HepG2 (cell line): ENCODE results near the gene TPO. TPM values are rescaled to one million over a fixed set of nuclear protein-coding genes. Genes with fewer than 3 reads are reported as not detected.

ENCODE experiments used
- ATAC-seq: fragments of 200-7000 bp; cut with Tn5 transposase; 3 replicates; pipeline ENCODE4 v1.9.1; 2020; ENCODE audit warnings: mild to moderate bottlenecking, moderate library complexity
- BruUV-seq: library from RNA; stranded (reverse); fragments of 400-500 nt; replicated peaks from 2 replicates; lab custom pipeline; 2021; lab: Mats Ljungman, UMichigan
- CTCF ChIA-PET: fragments of 300-600 bp; formaldehyde crosslinking; extraction: SDS; loops from one replicate; lab custom pipeline; 2021; ENCODE audit warnings: low total read pairs, inconsistent platforms, low intra/inter-chr PET ratio; lab: Yijun Ruan, JAX
- POLR2A ChIA-PET: fragments of 350-600 bp; sonication (Branson Sonifier 250); formaldehyde crosslinking; loops from one replicate; lab custom pipeline; 2020; ENCODE audit warnings: antibody characterized with exemption, inconsistent platforms; lab: Yijun Ruan, JAX
- DNase-seq: peaks from one replicate; pipeline ENCODE4 v3.0.0-alpha.2; 2015; ENCODE audit warnings: low spot score
- FAIRE-seq: peaks from 3 replicates; lab custom pipeline; 2011; peaks lifted over from hg19 to GRCh38; lab: Jason Lieb, UNC
- H2AFZ ChIP-seq: one replicate; pipeline ENCODE4 v1.6.1; 2011; ENCODE audit warnings: low read length, inconsistent platforms
- H3K27ac ChIP-seq: fragments of 300-600 bp; 3 replicates; pipeline ENCODE4 v1.8.0; 2011; ENCODE audit warnings: mixed run types, mild to moderate bottlenecking, mixed read lengths, low read length, inconsistent platforms; ENCODE audit not compliant: insufficient read depth; ENCODE audit errors: extremely low read length
- H3K27me3 ChIP-seq, 2 experiments: fragments of 200-600 bp in 1 of 2; 2 replicates in 1 of 2; 3 replicates in 1 of 2; pipeline versions ENCODE4 v1.6.0 to v1.8.0; 2011; ENCODE audit warnings: low read length in 2 of 2, mild to moderate bottlenecking in 2 of 2, moderate library complexity in 2 of 2, inconsistent platforms in 1 of 2; ENCODE audit not compliant: insufficient read depth in 2 of 2, control insufficient read depth in 1 of 2
- H3K36me3 ChIP-seq, 2 experiments: fragments of 200-600 bp in 1 of 2; replicated peaks in 1 of 2; 2 replicates in 1 of 2; 3 replicates in 1 of 2; pipeline versions ENCODE4 v1.5.1 to v1.8.0; 2011; ENCODE audit warnings: low read length in 2 of 2, inconsistent platforms in 1 of 2; ENCODE audit not compliant: insufficient read depth in 2 of 2, control insufficient read depth in 1 of 2
- H3K4me1 ChIP-seq: 2 replicates; pipeline ENCODE4 v1.5.1; 2012; ENCODE audit warnings: low read length, inconsistent platforms; ENCODE audit not compliant: insufficient read depth
- H3K4me2 ChIP-seq: 2 replicates; pipeline ENCODE4 v1.6.0; 2011; ENCODE audit warnings: low read depth, low read length, inconsistent platforms
- H3K4me3 ChIP-seq, 3 experiments: fragments of 200-600 bp in 1 of 3; sonication (generic), shearing (Covaris generic) in 1 of 3; replicated peaks in 1 of 3; 2 replicates each; pipeline ENCODE4 v1.5.1; 2011 to 2016; ENCODE audit warnings: low read length in 3 of 3, inconsistent platforms in 2 of 3, low read depth in 2 of 3, mild to moderate bottlenecking in 2 of 3, control low read depth in 1 of 3, mixed read lengths in 1 of 3; ENCODE audit not compliant: insufficient read depth in 1 of 3
- H3K79me2 ChIP-seq: one replicate; pipeline ENCODE4 v1.6.1; 2011; ENCODE audit warnings: low read length, inconsistent platforms; ENCODE audit not compliant: insufficient read depth
- H3K9ac ChIP-seq: 2 replicates; pipeline ENCODE4 v1.6.0; 2011; ENCODE audit warnings: mild to moderate bottlenecking, low read depth, low read length, inconsistent platforms; ENCODE audit not compliant: insufficient read depth
- H3K9me3 ChIP-seq: 2 replicates; pipeline ENCODE4 v1.5.1; 2012; ENCODE audit warnings: mild to moderate bottlenecking, low read length
- H4K20me1 ChIP-seq: 2 replicates; pipeline ENCODE4 v1.6.0; 2011; ENCODE audit warnings: inconsistent platforms, mild to moderate bottlenecking, low read length, moderate library complexity; ENCODE audit not compliant: insufficient read depth
- AGO1 ChIP-seq: fragments of 200-400 bp; formaldehyde crosslinking; IDR thresholded peaks from 2 replicates; pipeline ENCODE4 v1.6.1; 2017; ENCODE audit warnings: mild to moderate bottlenecking, low read depth, low read length, moderate library complexity; ENCODE audit not compliant: poor library complexity, severe bottlenecking
- CHCHD3 ChIP-seq: sonication (generic); formaldehyde crosslinking; IDR thresholded peaks from 2 replicates; pipeline ENCODE4 v1.8.0; 2022; ENCODE audit warnings: mild to moderate bottlenecking, missing genetic modification reagents, moderate library complexity
- FOXC1 ChIP-seq: sonication (generic); formaldehyde crosslinking; IDR thresholded peaks from 2 replicates; pipeline ENCODE4 v1.8.0; 2022; ENCODE audit warnings: mild to moderate bottlenecking, missing genetic modification reagents, borderline replicate concordance
- MTA1 ChIP-seq: sonication (generic); formaldehyde crosslinking; IDR thresholded peaks from 2 replicates; pipeline ENCODE4 v1.4.0; 2020; ENCODE audit warnings: missing genetic modification reagents, mild to moderate bottlenecking, borderline replicate concordance
- MXI1 ChIP-seq: IDR thresholded peaks from 3 replicates; pipeline ENCODE4 v1.6.1; 2012; ENCODE audit warnings: low read depth, low read length, inconsistent platforms, borderline replicate concordance
- SOX13 ChIP-seq, 3 experiments: fragments of 450-650 bp in 1 of 3; sonication (generic) in 1 of 3; formaldehyde crosslinking in 1 of 3; IDR thresholded peaks in 2 of 3; conservative IDR thresholded peaks in 1 of 3; 2 replicates each; pipeline versions ENCODE4 v1.5.0 to v1.6.1; 2016 to 2020; ENCODE audit warnings: antibody characterized with exemption in 1 of 3, mild to moderate bottlenecking in 1 of 3, missing compliant biosample characterization in 1 of 3, missing genetic modification reagents in 1 of 3, moderate library complexity in 1 of 3
- ZFP90 ChIP-seq: sonication (generic); formaldehyde crosslinking; IDR thresholded peaks from 2 replicates; pipeline ENCODE4 v1.8.0; 2022; ENCODE audit warnings: missing genetic modification reagents, mild to moderate bottlenecking, inconsistent platforms, borderline replicate concordance
- ZNF747 ChIP-seq: sonication (generic); formaldehyde crosslinking; IDR thresholded peaks from 2 replicates; pipeline ENCODE4 v1.8.1; 2023; ENCODE audit warnings: missing genetic modification reagents, mild to moderate bottlenecking, borderline replicate concordance
- WGBS: methylation state at CpG from one replicate; pipeline ENCODE4 v1.1.6; 2017; ENCODE audit warnings: low lambda C conversion rate; 5-methylcytosine and 5-hydroxymethylcytosine counted together
- in situ Hi-C: cut with HindIII; loops from 2 replicates; pipeline ENCODE4 v1.10.0; 2017; ENCODE audit warnings: low pct_unique_long_range_greater_than_20kb; ENCODE audit not compliant: extremely low pct_ligation_motif_present
- intact Hi-C: fragments of 100-400 bp; cut with micrococcal nuclease; formaldehyde crosslinking; loops from one replicate; pipeline ENCODE4 v1.10.0; 2022; ENCODE audit not compliant: unreplicated experiment
- polyA plus RNA-seq, 8 experiments: library from polyadenylated mRNA; depleted of rRNA in 3 of 8; stranded (reverse) in 7 of 8; unstranded in 1 of 8; fragments of >200 nt; fragmentation: Illumina TruSeq in 4 of 8; extraction: Trizol in 4 of 8; gene quantifications; 2 replicates each; pipeline versions ENCODE4 v1.2.1 to v1.2.3, GENCODE V29; 2011 to 2016; ENCODE audit warnings: low read depth in 4 of 8, missing spikeins in 1 of 8, mixed read lengths in 1 of 8; ENCODE audit not compliant: insufficient read depth in 1 of 8
- total RNA-seq, 5 experiments: library from RNA; depleted of rRNA; stranded (reverse); fragments of >200 nt; fragmentation: Illumina TruSeq; extraction: Trizol; gene quantifications; 2 replicates each; pipeline ENCODE4 v1.2.3, GENCODE V29; 2016; ENCODE audit warnings: low read depth in 1 of 5
- TF ChIP-seq, protein P1 (sequence below): sonication (generic); formaldehyde crosslinking; conservative IDR thresholded peaks from 2 replicates; pipeline ENCODE4 v1.8.0; 2022; ENCODE audit warnings: mild to moderate bottlenecking, moderate library complexity, missing genetic modification reagents
- TF ChIP-seq, protein P2 (sequence below): sonication (generic); formaldehyde crosslinking; conservative IDR thresholded peaks from 2 replicates; pipeline ENCODE4 v1.4.0; 2020; ENCODE audit warnings: missing genetic modification reagents
- TF ChIP-seq, protein P3 (sequence below): sonication (generic); formaldehyde crosslinking; IDR thresholded peaks from 2 replicates; pipeline ENCODE4 v1.4.0; 2020; ENCODE audit warnings: missing genetic modification reagents
- TF ChIP-seq, protein P4 (sequence below): sonication (generic); formaldehyde crosslinking; IDR thresholded peaks from 2 replicates; pipeline ENCODE4 v1.4.0; 2020; ENCODE audit warnings: mild to moderate bottlenecking, low read depth, missing genetic modification reagents

TPO gene
- total and polyA plus RNA-seq, 2 of the 13 experiments (the other 11 are each of a cell fraction or from before 2014, with no cell fraction given), result not detected

DNA sequence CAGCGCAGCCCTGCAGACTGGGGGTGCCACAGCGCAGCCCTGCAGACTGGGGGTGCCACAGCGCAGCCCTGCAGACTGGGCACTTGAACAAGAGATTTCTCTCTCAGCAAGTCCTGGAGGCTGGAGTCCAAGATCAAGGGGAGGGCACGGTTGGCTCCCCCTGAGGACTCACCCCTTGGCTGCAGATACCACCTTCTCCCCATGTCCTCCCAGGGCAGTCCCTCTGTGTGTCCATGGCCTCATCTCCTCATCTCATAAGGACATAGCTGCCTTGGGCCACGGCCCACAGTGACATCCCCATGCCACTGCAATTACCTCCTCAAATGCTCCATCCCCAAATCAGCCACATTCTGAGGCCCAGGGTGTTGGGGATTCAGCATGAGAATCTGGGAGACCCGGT, 98.2 kb downstream of the TPO start:
- no TSS peak for BruUV-seq
- ChIA-PET POLR2A (no interaction called here), CTCF (no interaction called here)
- H3K4me3 ChIP-seq, result no peak overlapping the region
- no peaks in the 10 kb centered on the region for H3K9me3 ChIP-seq
- H3K36me3 ChIP-seq, result no peaks in the 10 kb centered on the region
- no peaks in the 10 kb centered on the region for H3K4me1 ChIP-seq
- FAIRE-seq, result no peak
- H3K27ac ChIP-seq, result no peak overlapping the region
- 16% methylated on average over 6 of the region's 6 CpGs for WGBS
- no peak for ATAC-seq
- no peak overlapping the region for H3K9ac ChIP-seq
- H3K79me2 ChIP-seq, result no peaks in the 10 kb centered on the region
- H3K4me2 ChIP-seq, result no peak overlapping the region
- DNase-seq, result no peak
- in situ Hi-C loops, result no loop called here
- H2AFZ ChIP-seq, result no peak overlapping the region
- intact Hi-C loops, result no loop called here
- H4K20me1 ChIP-seq, result no peaks in the 10 kb centered on the region; the same call in 1 of the 2 replicates
- peaks cover 12 to 54% of the 10 kb centered on the region in 2 experiments for H3K27me3 ChIP-seq
- TF ChIP-seq ZNF747 (no peak), CHCHD3 (no peak), FOXC1 (CRISPR knock-in tag) (no peak), MXI1 (no peak), AGO1 (no peak), SOX13 (IDR thresholded peaks at IDR 0.05) (no peak), SOX13 (CRISPR knock-in tag; conservative IDR thresholded peaks at IDR 0.05 in 1 of 2, IDR thresholded peaks at IDR 0.05 in 1 of 2) (no peak), ZFP90 (CRISPR knock-in tag) (no peak), MTA1 (no peak)
- TF ChIP-seq, protein P1, sequence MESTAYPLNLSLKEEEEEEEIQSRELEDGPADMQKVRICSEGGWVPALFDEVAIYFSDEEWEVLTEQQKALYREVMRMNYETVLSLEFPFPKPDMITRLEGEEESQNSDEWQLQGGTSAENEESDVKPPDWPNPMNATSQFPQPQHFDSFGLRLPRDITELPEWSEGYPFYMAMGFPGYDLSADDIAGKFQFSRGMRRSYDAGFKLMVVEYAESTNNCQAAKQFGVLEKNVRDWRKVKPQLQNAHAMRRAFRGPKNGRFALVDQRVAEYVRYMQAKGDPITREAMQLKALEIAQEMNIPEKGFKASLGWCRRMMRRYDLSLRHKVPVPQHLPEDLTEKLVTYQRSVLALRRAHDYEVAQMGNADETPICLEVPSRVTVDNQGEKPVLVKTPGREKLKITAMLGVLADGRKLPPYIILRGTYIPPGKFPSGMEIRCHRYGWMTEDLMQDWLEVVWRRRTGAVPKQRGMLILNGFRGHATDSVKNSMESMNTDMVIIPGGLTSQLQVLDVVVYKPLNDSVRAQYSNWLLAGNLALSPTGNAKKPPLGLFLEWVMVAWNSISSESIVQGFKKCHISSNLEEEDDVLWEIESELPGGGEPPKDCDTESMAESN (CRISPR knock-in tag), result no peak
- TF ChIP-seq, protein P2, sequence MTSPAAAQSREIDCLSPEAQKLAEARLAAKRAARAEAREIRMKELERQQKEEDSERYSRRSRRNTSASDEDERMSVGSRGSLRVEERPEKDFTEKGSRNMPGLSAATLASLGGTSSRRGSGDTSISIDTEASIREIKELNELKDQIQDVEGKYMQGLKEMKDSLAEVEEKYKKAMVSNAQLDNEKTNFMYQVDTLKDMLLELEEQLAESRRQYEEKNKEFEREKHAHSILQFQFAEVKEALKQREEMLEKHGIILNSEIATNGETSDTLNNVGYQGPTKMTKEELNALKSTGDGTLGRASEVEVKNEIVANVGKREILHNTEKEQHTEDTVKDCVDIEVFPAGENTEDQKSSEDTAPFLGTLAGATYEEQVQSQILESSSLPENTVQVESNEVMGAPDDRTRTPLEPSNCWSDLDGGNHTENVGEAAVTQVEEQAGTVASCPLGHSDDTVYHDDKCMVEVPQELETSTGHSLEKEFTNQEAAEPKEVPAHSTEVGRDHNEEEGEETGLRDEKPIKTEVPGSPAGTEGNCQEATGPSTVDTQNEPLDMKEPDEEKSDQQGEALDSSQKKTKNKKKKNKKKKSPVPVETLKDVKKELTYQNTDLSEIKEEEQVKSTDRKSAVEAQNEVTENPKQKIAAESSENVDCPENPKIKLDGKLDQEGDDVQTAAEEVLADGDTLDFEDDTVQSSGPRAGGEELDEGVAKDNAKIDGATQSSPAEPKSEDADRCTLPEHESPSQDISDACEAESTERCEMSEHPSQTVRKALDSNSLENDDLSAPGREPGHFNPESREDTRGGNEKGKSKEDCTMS (CRISPR knock-in tag), result no peak
- TF ChIP-seq, protein P3, sequence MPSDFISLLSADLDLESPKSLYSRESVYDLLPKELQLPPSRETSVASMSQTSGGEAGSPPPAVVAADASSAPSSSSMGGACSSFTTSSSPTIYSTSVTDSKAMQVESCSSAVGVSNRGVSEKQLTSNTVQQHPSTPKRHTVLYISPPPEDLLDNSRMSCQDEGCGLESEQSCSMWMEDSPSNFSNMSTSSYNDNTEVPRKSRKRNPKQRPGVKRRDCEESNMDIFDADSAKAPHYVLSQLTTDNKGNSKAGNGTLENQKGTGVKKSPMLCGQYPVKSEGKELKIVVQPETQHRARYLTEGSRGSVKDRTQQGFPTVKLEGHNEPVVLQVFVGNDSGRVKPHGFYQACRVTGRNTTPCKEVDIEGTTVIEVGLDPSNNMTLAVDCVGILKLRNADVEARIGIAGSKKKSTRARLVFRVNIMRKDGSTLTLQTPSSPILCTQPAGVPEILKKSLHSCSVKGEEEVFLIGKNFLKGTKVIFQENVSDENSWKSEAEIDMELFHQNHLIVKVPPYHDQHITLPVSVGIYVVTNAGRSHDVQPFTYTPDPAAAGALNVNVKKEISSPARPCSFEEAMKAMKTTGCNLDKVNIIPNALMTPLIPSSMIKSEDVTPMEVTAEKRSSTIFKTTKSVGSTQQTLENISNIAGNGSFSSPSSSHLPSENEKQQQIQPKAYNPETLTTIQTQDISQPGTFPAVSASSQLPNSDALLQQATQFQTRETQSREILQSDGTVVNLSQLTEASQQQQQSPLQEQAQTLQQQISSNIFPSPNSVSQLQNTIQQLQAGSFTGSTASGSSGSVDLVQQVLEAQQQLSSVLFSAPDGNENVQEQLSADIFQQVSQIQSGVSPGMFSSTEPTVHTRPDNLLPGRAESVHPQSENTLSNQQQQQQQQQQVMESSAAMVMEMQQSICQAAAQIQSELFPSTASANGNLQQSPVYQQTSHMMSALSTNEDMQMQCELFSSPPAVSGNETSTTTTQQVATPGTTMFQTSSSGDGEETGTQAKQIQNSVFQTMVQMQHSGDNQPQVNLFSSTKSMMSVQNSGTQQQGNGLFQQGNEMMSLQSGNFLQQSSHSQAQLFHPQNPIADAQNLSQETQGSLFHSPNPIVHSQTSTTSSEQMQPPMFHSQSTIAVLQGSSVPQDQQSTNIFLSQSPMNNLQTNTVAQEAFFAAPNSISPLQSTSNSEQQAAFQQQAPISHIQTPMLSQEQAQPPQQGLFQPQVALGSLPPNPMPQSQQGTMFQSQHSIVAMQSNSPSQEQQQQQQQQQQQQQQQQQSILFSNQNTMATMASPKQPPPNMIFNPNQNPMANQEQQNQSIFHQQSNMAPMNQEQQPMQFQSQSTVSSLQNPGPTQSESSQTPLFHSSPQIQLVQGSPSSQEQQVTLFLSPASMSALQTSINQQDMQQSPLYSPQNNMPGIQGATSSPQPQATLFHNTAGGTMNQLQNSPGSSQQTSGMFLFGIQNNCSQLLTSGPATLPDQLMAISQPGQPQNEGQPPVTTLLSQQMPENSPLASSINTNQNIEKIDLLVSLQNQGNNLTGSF (CRISPR knock-in tag), result no peak
- TF ChIP-seq, protein P4, sequence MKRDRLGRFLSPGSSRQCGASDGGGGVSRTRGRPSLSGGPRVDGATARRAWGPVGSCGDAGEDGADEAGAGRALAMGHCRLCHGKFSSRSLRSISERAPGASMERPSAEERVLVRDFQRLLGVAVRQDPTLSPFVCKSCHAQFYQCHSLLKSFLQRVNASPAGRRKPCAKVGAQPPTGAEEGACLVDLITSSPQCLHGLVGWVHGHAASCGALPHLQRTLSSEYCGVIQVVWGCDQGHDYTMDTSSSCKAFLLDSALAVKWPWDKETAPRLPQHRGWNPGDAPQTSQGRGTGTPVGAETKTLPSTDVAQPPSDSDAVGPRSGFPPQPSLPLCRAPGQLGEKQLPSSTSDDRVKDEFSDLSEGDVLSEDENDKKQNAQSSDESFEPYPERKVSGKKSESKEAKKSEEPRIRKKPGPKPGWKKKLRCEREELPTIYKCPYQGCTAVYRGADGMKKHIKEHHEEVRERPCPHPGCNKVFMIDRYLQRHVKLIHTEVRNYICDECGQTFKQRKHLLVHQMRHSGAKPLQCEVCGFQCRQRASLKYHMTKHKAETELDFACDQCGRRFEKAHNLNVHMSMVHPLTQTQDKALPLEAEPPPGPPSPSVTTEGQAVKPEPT (CRISPR knock-in tag), result no peak
